C4-2B (cell line): ENCODE measurements around the gene CDC42SE2.

ENCODE experiments used
- ZFX ChIP-seq: fragments of 450-650 bp; IDR thresholded peaks from 2 replicates; pipeline ENCODE4 v1.6.1; 2017
- TF ChIP-seq, protein P1 (sequence below): fragments of 450-650 bp; conservative IDR thresholded peaks from 2 replicates; pipeline ENCODE4 v1.5.1; 2017; ENCODE audit warnings: mild to moderate bottlenecking

DNA sequence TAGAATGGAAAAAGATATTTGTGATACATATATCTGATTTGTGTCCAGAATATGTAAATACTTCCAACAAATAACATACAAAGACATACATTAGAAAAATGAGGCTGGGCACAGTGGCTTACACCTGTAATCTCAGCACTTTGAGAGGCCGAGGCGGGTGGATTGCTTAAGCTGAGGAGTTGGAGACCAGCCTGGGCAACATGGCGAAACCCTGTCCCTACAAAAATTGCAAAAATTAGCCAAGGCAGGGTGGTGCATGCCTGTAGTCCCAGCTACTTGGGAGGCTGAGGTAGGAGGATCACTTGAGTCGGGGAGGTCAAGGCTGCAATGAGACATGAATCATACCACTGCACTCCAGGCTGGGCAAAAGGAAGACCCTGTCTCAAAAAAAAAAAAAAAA lies 46.1 kb upstream of the CDC42SE2 start:
- TF ChIP-seq, protein P1, sequence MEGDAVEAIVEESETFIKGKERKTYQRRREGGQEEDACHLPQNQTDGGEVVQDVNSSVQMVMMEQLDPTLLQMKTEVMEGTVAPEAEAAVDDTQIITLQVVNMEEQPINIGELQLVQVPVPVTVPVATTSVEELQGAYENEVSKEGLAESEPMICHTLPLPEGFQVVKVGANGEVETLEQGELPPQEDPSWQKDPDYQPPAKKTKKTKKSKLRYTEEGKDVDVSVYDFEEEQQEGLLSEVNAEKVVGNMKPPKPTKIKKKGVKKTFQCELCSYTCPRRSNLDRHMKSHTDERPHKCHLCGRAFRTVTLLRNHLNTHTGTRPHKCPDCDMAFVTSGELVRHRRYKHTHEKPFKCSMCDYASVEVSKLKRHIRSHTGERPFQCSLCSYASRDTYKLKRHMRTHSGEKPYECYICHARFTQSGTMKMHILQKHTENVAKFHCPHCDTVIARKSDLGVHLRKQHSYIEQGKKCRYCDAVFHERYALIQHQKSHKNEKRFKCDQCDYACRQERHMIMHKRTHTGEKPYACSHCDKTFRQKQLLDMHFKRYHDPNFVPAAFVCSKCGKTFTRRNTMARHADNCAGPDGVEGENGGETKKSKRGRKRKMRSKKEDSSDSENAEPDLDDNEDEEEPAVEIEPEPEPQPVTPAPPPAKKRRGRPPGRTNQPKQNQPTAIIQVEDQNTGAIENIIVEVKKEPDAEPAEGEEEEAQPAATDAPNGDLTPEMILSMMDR, result no peak
- TF ChIP-seq ZFX, result no peak
